Loucy (cell line): ENCODE results near the gene CETN2.

Source experiments
- CTCF ChIP-seq: fragments of 200-600 bp; sonication (generic); conservative IDR thresholded peaks from 2 replicates; pipeline ENCODE4 v1.5.1; 2014; ENCODE audit warnings: mild to moderate bottlenecking, antibody characterized with exemption, low read length
- EZH2phosphoT487 ChIP-seq: fragments of 200-600 bp; IDR thresholded peaks from 2 replicates; pipeline ENCODE4 v1.6.1; 2018; ENCODE audit warnings: antibody characterized with exemption, mild to moderate bottlenecking, moderate library complexity, borderline replicate concordance

GRCh38 chrX:152810403-152810802 lies 20.2 kb downstream of the CETN2 start:
- no peak for TF ChIP-seq CTCF
- no peak for TF ChIP-seq EZH2phosphoT487
